H9 (cell line): ENCODE data around the gene PPARG. TPM values are rescaled to one million over a fixed set of nuclear protein-coding genes. Genes with fewer than 3 reads are reported as not detected.

Experiments
- DNase-seq: peaks from one replicate; pipeline ENCODE4 v3.0.0-alpha.2; 2017
- H2AFZ ChIP-seq: one replicate; pipeline ENCODE4 v1.6.1; 2013; ENCODE audit warnings: mild to moderate bottlenecking, low read length, control low read depth, moderate library complexity
- H2AK5ac ChIP-seq: 2 replicates; pipeline ENCODE4 v1.6.1; 2013; ENCODE audit warnings: low read length, control low read depth, mixed read lengths; ENCODE audit not compliant: insufficient read length
- H2BK120ac ChIP-seq: one replicate; pipeline ENCODE4 v1.6.1; 2013; ENCODE audit warnings: low read depth, mild to moderate bottlenecking, low read length, control low read depth, inconsistent platforms; ENCODE audit not compliant: poor library complexity, severe bottlenecking
- H2BK12ac ChIP-seq: 2 replicates; pipeline ENCODE4 v1.6.1; 2013; ENCODE audit warnings: low read length, control low read depth, mixed read lengths, low read depth; ENCODE audit not compliant: insufficient read length
- H2BK15ac ChIP-seq: 2 replicates; pipeline ENCODE4 v1.6.1; 2013; ENCODE audit warnings: low read depth, low read length, control low read depth
- H2BK20ac ChIP-seq: one replicate; pipeline ENCODE4 v1.6.1; 2013; ENCODE audit warnings: low read depth, mild to moderate bottlenecking, low read length, control low read depth, inconsistent platforms; ENCODE audit not compliant: poor library complexity, severe bottlenecking
- H2BK5ac ChIP-seq: 2 replicates; pipeline ENCODE4 v1.6.1; 2013; ENCODE audit warnings: low read length, control low read depth, mixed read lengths; ENCODE audit not compliant: insufficient read length
- H3K14ac ChIP-seq: 2 replicates; pipeline ENCODE4 v1.6.1; 2013; ENCODE audit warnings: low read length, control low read depth; ENCODE audit not compliant: insufficient read depth
- H3K18ac ChIP-seq: 2 replicates; pipeline ENCODE4 v1.6.1; 2013; ENCODE audit warnings: low read depth, mild to moderate bottlenecking, mixed read lengths, low read length, control low read depth; ENCODE audit not compliant: insufficient read length
- H3K23ac ChIP-seq: 2 replicates; pipeline ENCODE4 v1.6.1; 2013; ENCODE audit warnings: low read length, control low read depth, mixed read lengths, low read depth; ENCODE audit not compliant: insufficient read length
- H3K23me2 ChIP-seq: 2 replicates; pipeline ENCODE4 v1.6.1; 2013; ENCODE audit warnings: low read depth, mild to moderate bottlenecking, mixed read lengths, low read length, control low read depth; ENCODE audit not compliant: insufficient read length, poor library complexity, severe bottlenecking
- H3K27ac ChIP-seq: 2 replicates; pipeline ENCODE4 v1.5.1; 2013; ENCODE audit warnings: low read length, control low read depth, mixed read lengths, low read depth; ENCODE audit not compliant: insufficient read length
- H3K27me3 ChIP-seq: 2 replicates; pipeline ENCODE4 v1.6.1; 2013; ENCODE audit warnings: low read length, control low read depth, inconsistent platforms; ENCODE audit not compliant: insufficient read depth
- H3K4ac ChIP-seq: 2 replicates; pipeline ENCODE4 v1.6.1; 2013; ENCODE audit warnings: low read depth, mild to moderate bottlenecking, control low read depth, inconsistent platforms, low read length, moderate library complexity
- H3K4me1 ChIP-seq: 2 replicates; pipeline ENCODE4 v1.6.1; 2013; ENCODE audit warnings: low read length, control low read depth, inconsistent platforms; ENCODE audit not compliant: insufficient read depth
- H3K4me2 ChIP-seq: 2 replicates; pipeline ENCODE4 v1.6.1; 2013; ENCODE audit warnings: low read length, control low read depth, mixed read lengths; ENCODE audit not compliant: insufficient read length, insufficient read depth
- H3K56ac ChIP-seq: 2 replicates; pipeline ENCODE4 v1.6.1; 2013; ENCODE audit warnings: low read depth, mild to moderate bottlenecking, mixed read lengths, low read length, control low read depth; ENCODE audit not compliant: insufficient read length
- H3K79me1 ChIP-seq: 2 replicates; pipeline ENCODE4 v1.6.1; 2013; ENCODE audit warnings: low read depth, mild to moderate bottlenecking, moderate library complexity, low read length, control low read depth, inconsistent platforms; ENCODE audit not compliant: insufficient read depth, poor library complexity, severe bottlenecking
- H3K79me2 ChIP-seq: 2 replicates; pipeline ENCODE4 v1.6.1; 2013; ENCODE audit warnings: low read length, control low read depth, inconsistent platforms; ENCODE audit not compliant: insufficient read depth
- H3K9ac ChIP-seq: 2 replicates; pipeline ENCODE4 v1.6.1; 2013; ENCODE audit warnings: low read length, control low read depth, mixed read lengths; ENCODE audit not compliant: insufficient read length; ENCODE audit errors: extremely low read depth
- H3K9me3 ChIP-seq: one replicate; pipeline ENCODE4 v1.6.1; 2013; ENCODE audit warnings: low read depth, low read length, inconsistent platforms; ENCODE audit not compliant: control insufficient read depth
- H3T11ph ChIP-seq: one replicate; pipeline ENCODE4 v1.6.1; 2013; ENCODE audit warnings: mild to moderate bottlenecking, low read length, control low read depth, inconsistent platforms
- H4K20me1 ChIP-seq: one replicate; pipeline ENCODE4 v1.6.1; 2013; ENCODE audit not compliant: control insufficient read depth, insufficient read length, insufficient read depth
- H4K5ac ChIP-seq: 2 replicates; pipeline ENCODE4 v1.6.1; 2013; ENCODE audit warnings: low read depth, mild to moderate bottlenecking, mixed read lengths, low read length, control low read depth; ENCODE audit not compliant: insufficient read length
- H4K8ac ChIP-seq: replicated peaks from 2 replicates; pipeline ENCODE4 v1.6.1; 2013; ENCODE audit warnings: low read length, control low read depth, mixed read lengths, low read depth; ENCODE audit not compliant: insufficient read length
- H4K91ac ChIP-seq: 2 replicates; pipeline ENCODE4 v1.6.1; 2013; ENCODE audit warnings: low read depth, mild to moderate bottlenecking, moderate library complexity, mixed read lengths, low read length, control low read depth; ENCODE audit not compliant: insufficient read length
- H3K27ac Mint-ChIP-seq, 3 experiments: 2 replicates in 2 of 3; 3 replicates in 1 of 3; pipeline ENCODE4 v1.8.0; 2020 to 2021; ENCODE audit warnings: mixed read lengths in 3 of 3, mild to moderate bottlenecking in 1 of 3, moderate library complexity in 1 of 3
- H3K27me3 Mint-ChIP-seq: 2 replicates; pipeline ENCODE4 v1.8.0; 2021; ENCODE audit warnings: low read depth, mild to moderate bottlenecking, moderate library complexity, mixed read lengths
- H3K36me3 Mint-ChIP-seq, 3 experiments: 2 replicates in 2 of 3; 3 replicates in 1 of 3; pipeline ENCODE4 v1.8.0; 2020 to 2021; ENCODE audit warnings: low read depth in 3 of 3, mixed read lengths in 3 of 3; ENCODE audit not compliant: insufficient read depth in 1 of 3
- H3K4me1 Mint-ChIP-seq, 2 experiments: 2 replicates each; pipeline ENCODE4 v1.8.0; 2020; ENCODE audit warnings: mixed read lengths in 2 of 2
- H3K4me3 Mint-ChIP-seq, 2 experiments: 2 replicates in 1 of 2; 3 replicates in 1 of 2; pipeline ENCODE4 v1.8.0; 2020 to 2021; ENCODE audit warnings: mild to moderate bottlenecking in 2 of 2, mixed read lengths in 2 of 2, moderate library complexity in 1 of 2
- H3K9me3 Mint-ChIP-seq, 2 experiments: 2 replicates in 1 of 2; 3 replicates in 1 of 2; pipeline ENCODE4 v1.8.0; 2020; ENCODE audit warnings: mild to moderate bottlenecking in 2 of 2, mixed read lengths in 2 of 2, moderate library complexity in 1 of 2
- WGBS: extraction: QIAGEN DNeasy Blood & Tissue Kit; methylation state at CpG from one replicate; pipeline ENCODE4 v1.1.7; 2013; ENCODE audit warnings: missing lambda C conversion rate, low lambda C conversion rate, mixed read lengths; ENCODE audit not compliant: insufficient read length; ENCODE audit errors: extremely low coverage; 5-methylcytosine and 5-hydroxymethylcytosine counted together
- total RNA-seq: library from RNA; stranded (reverse); gene quantifications from 2 replicates; pipeline ENCODE4 v1.2.1, GENCODE V29; 2021
- TF ChIP-seq, protein P1 (sequence below): fragments of 200-600 bp; sonication (generic); conservative IDR thresholded peaks from 3 replicates; pipeline ENCODE4 v1.8.0; 2021; ENCODE audit warnings: antibody characterized with exemption, mild to moderate bottlenecking

PPARG gene
- total RNA-seq, 1 experiment from 2014 or later = 0.42 TPM

DNA sequence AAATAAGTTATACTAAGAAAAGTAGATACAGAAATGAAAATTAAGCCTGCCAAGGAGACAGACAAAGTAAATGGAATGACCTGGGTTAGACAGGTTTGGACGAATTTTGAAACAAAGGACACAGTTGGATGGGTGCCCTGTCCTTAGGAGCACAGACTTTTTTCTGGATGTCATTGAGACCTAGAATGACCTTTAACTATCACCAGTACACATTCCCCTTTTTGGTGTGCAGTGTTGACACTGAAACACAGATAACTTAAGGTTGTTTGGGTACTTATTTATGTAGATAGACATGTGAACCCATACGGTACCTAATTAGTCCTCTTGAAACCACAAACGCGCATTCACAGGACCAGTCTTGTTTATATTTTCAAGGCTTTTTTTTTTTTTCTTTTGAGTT, 86.7 kb downstream of the PPARG start:
- Histone ChIP-seq H3K79me1 (no peaks in the 10 kb centered on the region), H4K20me1 (no peaks in the 10 kb centered on the region), H3K4me2 (no peak overlapping the region), H2BK5ac (no peak overlapping the region), H4K8ac (no peak overlapping the region), H3K56ac (no peak overlapping the region), H3K79me2 (no peaks in the 10 kb centered on the region), H3K14ac (no peak overlapping the region), H2AK5ac (no peak overlapping the region), H3K9me3 (no peaks in the 10 kb centered on the region), H3K27me3 (no peaks in the 10 kb centered on the region), H3K18ac (no peak overlapping the region), H3K4ac (no peak overlapping the region), H2BK12ac (no peak overlapping the region), H3K23me2 (no peaks in the 10 kb centered on the region), H4K91ac (no peak overlapping the region), H3T11ph (no peak overlapping the region), H2BK20ac (no peak overlapping the region), H3K4me1 (no peaks in the 10 kb centered on the region), H2AFZ (no peak overlapping the region), H2BK15ac (no peak overlapping the region), H4K5ac (no peak overlapping the region), H2BK120ac (no peak overlapping the region), H3K23ac (no peak overlapping the region), H3K27ac (no peak overlapping the region), H3K9ac (no peak overlapping the region)
- no peak for DNase-seq
- H3K4me1 Mint-ChIP-seq = no peaks in the 10 kb centered on the region
- WGBS = no CpG with 5 or more reads among the region's 4 CpGs
- no peaks in the 10 kb centered on the region for H3K9me3 Mint-ChIP-seq
- no peak overlapping the region for H3K27ac Mint-ChIP-seq
- TF ChIP-seq, protein P1, sequence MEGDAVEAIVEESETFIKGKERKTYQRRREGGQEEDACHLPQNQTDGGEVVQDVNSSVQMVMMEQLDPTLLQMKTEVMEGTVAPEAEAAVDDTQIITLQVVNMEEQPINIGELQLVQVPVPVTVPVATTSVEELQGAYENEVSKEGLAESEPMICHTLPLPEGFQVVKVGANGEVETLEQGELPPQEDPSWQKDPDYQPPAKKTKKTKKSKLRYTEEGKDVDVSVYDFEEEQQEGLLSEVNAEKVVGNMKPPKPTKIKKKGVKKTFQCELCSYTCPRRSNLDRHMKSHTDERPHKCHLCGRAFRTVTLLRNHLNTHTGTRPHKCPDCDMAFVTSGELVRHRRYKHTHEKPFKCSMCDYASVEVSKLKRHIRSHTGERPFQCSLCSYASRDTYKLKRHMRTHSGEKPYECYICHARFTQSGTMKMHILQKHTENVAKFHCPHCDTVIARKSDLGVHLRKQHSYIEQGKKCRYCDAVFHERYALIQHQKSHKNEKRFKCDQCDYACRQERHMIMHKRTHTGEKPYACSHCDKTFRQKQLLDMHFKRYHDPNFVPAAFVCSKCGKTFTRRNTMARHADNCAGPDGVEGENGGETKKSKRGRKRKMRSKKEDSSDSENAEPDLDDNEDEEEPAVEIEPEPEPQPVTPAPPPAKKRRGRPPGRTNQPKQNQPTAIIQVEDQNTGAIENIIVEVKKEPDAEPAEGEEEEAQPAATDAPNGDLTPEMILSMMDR = no peak
- H3K4me3 Mint-ChIP-seq = no peak overlapping the region
- no peaks in the 10 kb centered on the region for H3K36me3 Mint-ChIP-seq
- peaks cover 4% of the 10 kb centered on the region for H3K27me3 Mint-ChIP-seq
